Measurements from ENCODE around the gene IL22RA1. TPM values are rescaled to one million over a fixed set of nuclear protein-coding genes. Genes with fewer than 3 reads are reported as not detected.

Gene IL22RA1
- total and polyA plus RNA-seq, 9 of the 15 experiments (the other 6 are each of a cell fraction or from before 2014, with no cell fraction given): not detected

- TF ChIP-seq FOXA1 (IDR thresholded peaks at IDR 0.05; ENCODE audit: borderline replicate concordance) (no peak), IFI16 (CRISPR knock-in tag; IDR thresholded peaks at IDR 0.05) (no peak), NR4A1 (CRISPR knock-in tag; IDR thresholded peaks at IDR 0.05) (no peak), NR4A1 (tag; IDR thresholded peaks at IDR 0.05) (no peak), ZNF395 (CRISPR knock-in tag; IDR thresholded peaks at IDR 0.05) (no peak)
Measured at GRCh38 chr1:24081190-24081589, 61.8 kb downstream of the IL22RA1 start (continued).

- ChIA-PET POLR2A (interaction anchor here (0.7 kb wide), 1 partner anchor 10 kb away, joined by 4 read pairs; no protein-coding TSS in a partner anchor), CTCF (ENCODE audit: low intra/inter-chr PET ratio) (no interaction called here)
- ATAC-seq (no peak), DNase-seq (ENCODE audit: extremely low read depth in 1 of 4, low spot score in 3 of 4) (no peak), FAIRE-seq (no peak)
- Histone ChIP-seq H3K27ac (ENCODE audit: extremely low read depth, low read depth, low read length) (no peak overlapping the region), H3K27me3 (ENCODE audit: control insufficient read depth in 2 of 2, insufficient read depth in 2 of 2, low read length in 2 of 2) (peaks cover 46 to 75% of the 10 kb centered on the region in 2 experiments), H3K4me2 (ENCODE audit: insufficient read depth, low read length) (no peak overlapping the region), H3K9me3 (replicated peaks; ENCODE audit: control insufficient read depth, insufficient read depth, low read depth, low read length) (no peaks in the 10 kb centered on the region), H3K79me2 (ENCODE audit: control insufficient read depth, insufficient read depth, low read length) (no peaks in the 10 kb centered on the region), H3K9me1 (ENCODE audit: control insufficient read depth, insufficient read depth, low read length) (no peaks in the 10 kb centered on the region), H2AFZ (ENCODE audit: low read depth, low read length) (no peak overlapping the region), H3K36me3 (ENCODE audit: control insufficient read depth, insufficient read depth, low read length) (no peaks in the 10 kb centered on the region), H3K9ac (ENCODE audit: insufficient read depth in 1 of 2, low read depth in 2 of 2, low read length in 2 of 2) (peak overlapping the region in 1 of 2 experiments; percentile 17; a peak in 1 of 4 replicates), H3K4me3 (no peak overlapping the region), H3K4me1 (replicated peaks in 1 of 2; ENCODE audit: control insufficient read depth in 2 of 2, insufficient read depth in 2 of 2, low read length in 2 of 2) (no peaks in the 10 kb centered on the region), H4K20me1 (replicated peaks; ENCODE audit: control insufficient read depth, insufficient read depth, low read length) (no peaks in the 10 kb centered on the region)
- TF ChIP-seq NFIC (IDR thresholded peaks at IDR 0.05): no peak
- TF ChIP-seq E2F8 (IDR thresholded peaks at IDR 0.05; ENCODE audit: low read depth, partially characterized antibody): no peak
- no peak for TF ChIP-seq ZNF408 (CRISPR knock-in tag; IDR thresholded peaks at IDR 0.05; ENCODE audit: low read depth)
- no peak for TF ChIP-seq DPF2 (IDR thresholded peaks at IDR 0.05)
- intact Hi-C loops (cut with micrococcal nuclease) (no loop called here), in situ Hi-C loops (cut with MboI) (no loop called here)
- BruUV-seq (replicated peaks): no TSS peak
- 0% methylated on average over 10 of the region's 10 CpGs for WGBS (ENCODE audit: insufficient coverage, low coverage, missing lambda C conversion rate)
Measured at GRCh38 chr1:24080131-24080530, 62.8 kb downstream of the IL22RA1 start.

All from K562 (cell line).